8988T (cell line): ENCODE data around the gene CCL8.
"Not testable (repeated sequence)": the region's sequence is repeated elsewhere in the genome, so short reads cannot be mapped to it uniquely, and the experiment has no call there.

Source experiments
- DNase-seq: peaks from one replicate; pipeline ENCODE4 v3.0.0; 2011

The CCL8 gene

DNA sequence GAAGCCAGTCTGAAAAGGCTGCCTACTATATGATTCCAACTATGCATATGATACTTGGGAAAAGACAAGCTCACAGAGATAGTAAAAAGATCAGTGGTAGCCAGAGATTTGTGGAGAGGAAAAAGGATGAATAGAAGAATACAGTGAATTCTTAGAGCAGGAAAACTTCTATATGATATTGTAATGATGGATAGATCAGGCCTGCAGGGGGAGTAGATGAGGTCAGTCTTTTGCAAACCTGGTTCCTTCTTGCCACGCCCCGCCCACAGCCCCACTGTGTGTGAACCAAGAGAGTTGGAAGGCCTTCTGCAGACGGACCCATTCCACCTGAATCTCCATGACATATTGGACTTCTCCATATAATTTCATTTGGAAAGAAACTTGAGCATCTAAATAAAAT is 761 bp upstream of the CCL8 start:
- no peak for DNase-seq

DNA sequence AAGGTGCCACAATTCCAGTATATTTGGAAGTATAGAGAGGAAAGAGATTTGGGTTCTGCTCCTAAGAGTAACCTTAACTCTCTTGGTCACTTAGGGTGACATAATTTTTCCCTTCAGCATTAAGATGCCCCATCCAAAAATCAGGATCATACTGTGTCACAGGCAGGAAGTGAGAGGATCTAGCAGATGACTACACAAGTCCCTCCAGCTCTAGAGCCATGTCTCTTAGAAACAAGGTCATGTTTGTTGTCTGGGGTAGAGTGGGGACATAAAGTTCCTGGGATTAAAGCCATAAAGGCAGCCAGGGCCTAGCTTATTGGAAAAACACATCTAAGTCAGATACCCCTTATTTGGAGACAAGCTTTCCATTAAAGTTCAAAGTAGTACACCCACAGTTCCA is 2.7 kb downstream of the CCL8 start:
- no peak for DNase-seq

DNA sequence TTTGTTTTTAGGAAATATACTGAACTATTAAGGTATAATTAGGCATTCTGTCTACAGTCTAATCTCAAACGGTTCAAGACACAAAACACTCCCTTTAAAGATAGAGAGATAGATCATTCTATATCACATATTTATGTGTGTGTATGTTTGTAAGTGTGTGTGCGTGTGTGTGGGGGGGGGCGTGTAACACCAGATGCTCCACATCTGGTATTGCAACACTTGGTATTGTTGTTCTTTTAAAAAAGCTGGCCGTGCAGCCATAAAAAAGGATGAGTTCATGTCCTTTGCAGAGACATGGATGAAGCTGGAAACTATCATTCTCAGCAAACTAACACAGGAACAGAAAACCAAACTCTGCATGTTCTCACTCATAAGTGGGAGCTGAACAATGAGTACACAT is 8.3 kb downstream of the CCL8 start:
- DNase-seq, result not testable (repeated sequence)

DNA sequence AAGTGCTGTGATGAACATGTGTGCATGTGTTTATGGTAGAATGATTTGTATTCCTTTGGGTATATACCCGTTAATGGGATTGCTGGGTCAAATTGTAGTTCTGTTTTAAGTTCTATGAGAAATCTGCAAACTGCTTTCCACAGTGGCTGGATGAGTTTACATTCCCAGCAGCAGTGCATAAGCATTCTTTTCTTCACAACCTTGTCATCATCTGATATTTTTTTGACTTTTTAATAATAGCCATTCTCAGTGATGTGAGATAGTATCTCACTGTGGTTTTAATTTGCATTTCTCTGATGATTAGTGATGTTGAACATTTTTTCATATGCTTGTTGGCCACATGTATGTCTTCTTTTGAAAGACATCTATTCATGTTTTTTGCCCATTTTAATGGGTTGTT is 18.5 kb downstream of the CCL8 start:
- DNase-seq, result no peak

DNA sequence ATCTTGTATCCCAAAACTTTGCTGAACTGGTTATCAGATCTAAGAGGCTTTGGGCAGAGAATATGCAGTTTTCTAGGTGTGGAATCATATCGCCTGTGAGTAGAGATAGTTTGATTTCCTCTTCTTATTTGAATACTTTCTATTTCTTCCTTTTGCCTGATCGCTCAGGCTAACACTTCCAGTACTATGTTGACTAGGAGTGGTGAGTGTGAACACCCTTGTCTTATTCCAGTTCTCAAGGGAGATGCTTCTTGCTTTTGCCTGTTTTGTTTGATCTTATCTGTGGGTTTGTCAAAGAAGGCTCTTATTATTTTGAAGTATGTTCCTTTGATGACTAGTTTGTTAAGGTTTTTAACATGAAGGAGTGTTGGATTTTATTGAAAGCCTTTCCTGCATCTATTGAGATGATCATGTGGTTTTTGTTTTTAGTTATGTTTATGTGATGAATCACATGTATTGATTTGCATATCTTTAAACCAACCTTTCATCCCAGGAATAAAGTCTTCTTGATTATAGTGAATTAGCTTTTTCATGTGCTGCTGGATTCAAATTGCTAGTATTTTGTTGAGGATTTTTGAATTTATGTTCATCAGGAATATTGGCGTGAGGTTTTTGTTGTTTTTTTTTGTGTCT is 20.0 kb downstream of the CCL8 start:
- DNase-seq, result no peak

DNA sequence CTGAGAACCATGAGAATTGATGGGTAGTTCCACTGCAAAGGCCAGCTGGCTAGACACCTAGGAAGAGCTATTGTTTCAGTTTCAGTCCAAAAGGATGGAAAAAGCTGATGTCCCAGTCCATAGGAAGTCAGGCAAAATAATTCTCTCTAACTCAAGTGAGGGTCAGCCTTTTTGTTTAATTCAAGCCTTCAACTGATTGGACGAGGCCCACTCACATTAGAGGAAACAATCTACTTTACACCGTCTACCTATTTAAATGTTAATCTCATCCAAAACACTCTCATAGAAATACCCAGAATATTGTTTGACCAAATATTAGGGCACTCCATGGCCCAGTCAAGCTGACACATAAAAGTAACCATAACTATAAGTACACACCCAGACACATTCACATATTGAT is 22.7 kb downstream of the CCL8 start:
- no peak for DNase-seq

DNA sequence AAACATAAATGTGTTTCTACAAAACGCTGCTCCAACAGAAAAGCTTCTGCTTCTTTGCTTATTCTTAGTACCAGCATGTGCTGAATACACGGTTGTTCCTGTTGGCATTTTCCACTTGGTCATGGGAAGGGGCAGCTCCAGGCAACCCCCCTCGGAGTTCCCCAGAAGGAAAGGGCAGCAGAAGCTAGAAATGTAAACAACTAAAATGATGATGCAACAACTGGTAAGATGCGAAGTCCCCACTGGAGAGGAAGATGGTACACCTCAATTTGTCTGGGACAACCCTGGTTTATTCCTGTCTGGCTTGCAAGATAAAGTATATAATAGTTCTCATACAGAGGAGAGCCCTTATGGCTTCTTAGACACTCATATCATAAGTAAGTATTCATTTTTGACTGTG is 27.8 kb downstream of the CCL8 start:
- no peak for DNase-seq

DNA sequence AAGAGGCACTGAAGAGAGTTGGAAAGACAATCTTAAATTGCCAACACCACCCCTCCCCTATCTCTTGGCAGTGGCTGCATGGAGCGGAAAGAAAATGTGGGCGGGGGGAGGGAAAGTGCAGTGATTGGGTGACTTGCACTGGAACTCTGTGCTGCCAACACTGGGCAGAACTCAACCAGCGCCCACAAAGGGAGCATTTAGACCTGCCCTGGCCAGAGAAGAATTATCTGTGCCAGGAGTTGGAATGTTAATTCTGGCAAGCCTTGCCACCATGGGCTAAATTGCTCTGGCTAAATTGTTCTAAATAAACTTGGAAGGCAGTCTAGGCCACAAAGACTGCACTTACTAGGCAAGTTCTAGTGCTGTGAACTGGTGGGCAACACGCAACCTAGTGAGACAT is 30.5 kb downstream of the CCL8 start:
- DNase-seq, result no peak

DNA sequence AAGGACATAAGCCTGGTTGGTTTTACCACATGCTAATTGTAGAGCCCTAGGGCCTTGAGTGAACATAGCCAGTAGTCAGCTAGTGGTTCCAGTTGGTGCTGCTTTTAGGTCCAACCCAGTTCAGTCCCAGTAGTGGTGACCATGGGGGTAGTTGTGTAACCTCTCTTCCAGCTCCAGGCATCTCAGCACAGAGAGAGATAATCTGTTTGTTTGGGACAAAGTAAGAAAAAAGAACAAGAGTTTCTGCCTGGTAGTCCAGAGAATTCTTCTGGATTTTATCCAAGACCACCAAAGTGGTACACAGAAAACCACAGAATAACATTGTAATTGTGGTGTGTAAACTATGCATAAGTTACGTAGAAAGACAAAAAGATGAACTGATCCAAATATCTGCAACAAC is 31.9 kb downstream of the CCL8 start:
- no peak for DNase-seq

DNA sequence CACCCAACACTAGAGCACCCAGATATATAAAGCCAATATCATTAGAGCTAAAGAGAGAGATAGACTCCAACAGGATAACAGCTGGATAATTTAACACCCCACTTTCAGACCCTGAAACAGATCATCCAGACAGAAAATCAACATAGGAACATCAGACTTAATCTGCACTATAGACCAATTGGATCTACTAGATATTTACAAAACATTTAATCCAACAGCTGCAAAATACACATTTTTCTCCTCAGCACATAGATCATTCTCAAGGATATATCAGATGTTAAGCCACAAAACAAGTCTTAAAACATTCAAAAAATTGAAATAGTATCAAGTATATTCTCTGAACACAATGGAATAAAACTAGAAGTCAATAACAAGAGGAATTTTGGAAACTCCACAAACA is 33.0 kb downstream of the CCL8 start:
- no peak for DNase-seq

DNA sequence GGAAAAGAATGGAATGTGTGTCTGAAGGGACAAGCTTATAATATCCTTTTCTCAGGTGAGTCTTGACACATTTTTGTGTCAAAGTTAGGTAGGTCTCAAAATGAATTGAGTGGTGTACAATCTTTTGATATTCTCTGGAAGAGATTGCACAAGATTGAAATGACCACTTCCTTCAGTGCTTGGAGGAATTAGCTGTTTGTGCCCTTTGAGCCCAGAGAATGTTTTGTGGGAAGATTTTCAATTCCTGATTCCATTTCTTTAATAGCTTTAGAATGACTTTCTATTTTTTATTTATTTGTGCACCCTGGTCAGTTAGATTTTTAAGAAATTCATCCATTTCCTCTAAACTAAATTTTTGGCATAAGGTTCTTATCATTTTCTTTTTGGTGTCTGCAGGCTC is 35.4 kb downstream of the CCL8 start:
- no peak for DNase-seq

DNA sequence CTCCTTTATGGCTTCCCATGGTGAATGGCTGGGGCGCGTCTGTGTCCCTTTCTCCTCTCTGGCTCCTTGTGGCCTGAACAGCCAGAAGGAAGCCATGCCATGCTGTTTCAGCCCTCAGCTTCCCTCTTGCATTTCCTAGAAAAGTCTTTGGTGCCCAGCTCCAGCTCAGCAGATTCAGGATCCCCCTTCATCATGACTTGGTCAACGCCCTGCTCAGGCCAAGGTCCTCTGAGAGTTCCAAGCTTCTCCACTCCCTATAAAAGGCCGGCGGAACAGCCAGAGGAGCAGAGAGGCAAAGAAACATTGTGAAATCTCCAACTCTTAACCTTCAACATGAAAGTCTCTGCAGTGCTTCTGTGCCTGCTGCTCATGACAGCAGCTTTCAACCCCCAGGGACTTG is 37.0 kb downstream of the CCL8 start, which contains the start of gene CCL13:
CCL13 (plus strand) TSS at position 287 of the 400 bp plus-strand sequence; CDS start at position 334, 47 bp downstream.
- no peak for DNase-seq

DNA sequence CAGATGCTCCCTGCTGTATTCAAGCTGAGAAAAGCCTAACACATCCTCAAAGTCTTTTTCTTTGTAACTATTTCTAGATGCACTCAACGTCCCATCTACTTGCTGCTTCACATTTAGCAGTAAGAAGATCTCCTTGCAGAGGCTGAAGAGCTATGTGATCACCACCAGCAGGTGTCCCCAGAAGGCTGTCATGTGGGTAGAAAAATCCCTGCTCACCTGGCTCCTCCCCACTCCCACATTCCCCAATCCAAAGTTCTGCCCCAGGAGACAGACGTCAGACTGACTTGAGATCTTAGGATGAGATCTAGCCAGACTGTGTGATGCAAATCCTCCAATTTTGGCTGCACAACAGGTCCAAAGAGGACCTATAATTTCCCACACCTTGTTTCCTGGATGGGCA is 38.2 kb downstream of the CCL8 start:
- DNase-seq, result no peak

DNA sequence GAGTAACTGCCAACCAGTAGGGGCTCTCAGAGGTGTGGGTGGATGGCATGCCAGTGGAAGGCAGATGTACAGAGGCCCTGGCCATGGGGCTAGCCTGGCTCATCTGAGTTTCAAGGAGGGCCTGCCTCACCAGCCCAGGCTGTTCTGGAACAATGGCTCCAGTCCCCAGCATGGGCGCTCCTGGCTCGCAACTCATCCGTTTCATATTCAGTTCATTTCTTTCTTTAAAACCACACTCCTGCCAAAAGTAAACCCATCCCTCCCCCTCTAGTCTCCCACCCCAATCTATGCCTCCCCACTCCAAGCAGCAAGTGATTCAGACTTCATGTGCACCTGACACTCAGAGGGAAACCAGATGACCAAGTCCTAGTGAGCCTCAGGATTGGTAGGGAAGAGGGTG is 39.4 kb downstream of the CCL8 start:
- DNase-seq, result no peak

DNA sequence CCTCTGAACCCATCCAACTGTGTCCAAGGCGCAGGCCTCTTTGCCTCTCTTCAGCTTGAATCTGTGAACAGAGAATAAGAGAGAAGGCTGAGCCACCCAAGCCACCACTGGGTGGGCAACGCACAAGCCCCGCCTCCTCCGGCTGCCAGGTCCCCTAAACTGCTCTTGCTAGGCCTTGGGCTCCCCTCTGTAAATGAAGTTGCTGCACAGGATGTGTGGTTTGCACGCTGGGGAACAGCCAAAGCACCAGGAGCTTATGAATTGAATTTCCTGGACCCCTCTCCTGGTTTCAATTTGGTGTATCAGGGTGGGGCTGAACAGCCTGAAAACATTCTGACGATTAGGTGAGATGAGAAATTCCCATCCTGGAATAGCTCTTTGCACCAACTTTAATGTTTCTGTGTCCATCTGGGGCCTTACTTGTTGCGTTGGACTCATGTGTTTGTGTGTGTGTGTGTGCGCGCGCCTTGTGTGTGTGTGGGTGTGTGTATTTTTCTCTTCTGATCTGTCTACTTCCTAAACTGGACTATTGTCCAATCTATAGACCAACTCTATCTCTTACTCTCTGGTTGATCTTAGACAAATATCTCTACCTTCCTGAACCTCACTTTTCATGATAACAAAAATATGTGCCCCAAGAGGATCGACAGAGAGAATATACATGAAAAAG is 41.5 kb downstream of the CCL8 start:
- DNase-seq, result no peak

DNA sequence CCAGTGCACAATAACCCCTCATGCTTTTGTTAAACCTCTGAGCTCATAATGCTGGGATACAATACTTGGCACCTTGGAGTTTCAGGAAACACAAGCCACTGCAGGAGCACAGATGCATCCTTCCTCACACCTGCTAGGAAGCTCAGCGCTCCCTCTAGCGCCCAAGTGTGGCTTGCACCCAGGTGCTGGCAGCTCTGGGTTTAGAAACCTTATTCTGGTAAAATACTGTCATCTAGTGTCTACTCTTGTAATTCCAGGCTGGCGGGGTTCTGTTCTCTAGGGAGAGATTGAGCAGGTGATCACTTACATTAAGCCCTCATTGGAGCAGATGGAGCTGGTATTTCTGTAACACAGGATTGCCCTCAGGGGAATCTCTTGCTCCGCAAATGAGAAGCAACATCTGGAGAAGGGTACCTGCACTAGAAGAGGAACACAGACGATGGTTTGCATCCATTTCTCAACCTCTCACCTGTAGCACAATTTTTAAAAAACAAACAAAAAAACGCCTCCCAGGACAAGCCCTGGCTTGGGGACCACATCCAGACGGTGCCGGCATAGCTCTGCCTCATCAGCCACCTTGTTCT is 42.3 kb downstream of the CCL8 start:
- no peak for DNase-seq

DNA sequence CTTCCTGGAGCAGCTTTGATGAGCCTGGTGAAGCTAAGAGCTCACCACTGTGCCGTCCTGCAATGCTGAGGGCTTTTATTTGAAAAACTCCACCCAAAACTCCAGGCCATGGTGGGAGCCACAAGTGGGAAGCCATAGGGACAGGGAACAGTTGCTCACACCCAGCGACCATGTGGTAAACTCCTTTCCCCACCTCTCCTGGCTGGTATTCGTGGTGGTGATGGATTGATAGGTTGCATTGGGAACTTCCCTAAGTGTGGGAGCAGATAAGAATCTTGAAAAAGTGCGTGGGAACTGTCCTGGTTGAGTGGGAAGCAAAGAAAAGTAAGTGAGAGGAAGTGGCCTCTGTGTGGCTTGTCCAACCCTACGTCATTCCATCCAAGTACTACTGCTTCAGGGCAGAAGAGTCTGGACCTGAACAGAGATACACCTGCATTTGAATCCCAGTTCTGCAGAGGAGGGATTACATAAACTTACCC is 44.0 kb downstream of the CCL8 start, which contains the start of gene CCL1:
CCL1 (minus strand) TSS at position 51 of the 479 bp plus-strand sequence. CDS start 72 bp downstream, outside the sequence.
- DNase-seq, result no peak

DNA sequence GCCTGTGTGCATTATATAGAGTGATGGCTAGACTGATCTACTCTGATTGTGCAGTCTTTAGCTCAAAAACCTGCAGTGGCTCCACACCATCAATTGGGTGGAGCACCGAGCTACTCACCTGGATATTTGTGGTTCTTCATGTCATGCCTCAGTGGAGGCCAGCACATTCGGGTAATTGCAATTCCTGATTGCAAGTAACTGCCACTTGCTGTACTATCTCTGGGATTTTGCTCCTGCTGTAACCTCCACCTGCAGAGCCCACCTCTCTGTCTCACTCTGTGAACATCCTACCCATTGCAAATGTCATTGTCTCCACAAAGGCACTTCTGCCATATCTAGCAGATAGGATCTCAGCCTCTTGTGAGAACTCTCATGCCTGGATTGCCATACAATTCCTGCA is 45.5 kb downstream of the CCL8 start:
- DNase-seq, result no peak

DNA sequence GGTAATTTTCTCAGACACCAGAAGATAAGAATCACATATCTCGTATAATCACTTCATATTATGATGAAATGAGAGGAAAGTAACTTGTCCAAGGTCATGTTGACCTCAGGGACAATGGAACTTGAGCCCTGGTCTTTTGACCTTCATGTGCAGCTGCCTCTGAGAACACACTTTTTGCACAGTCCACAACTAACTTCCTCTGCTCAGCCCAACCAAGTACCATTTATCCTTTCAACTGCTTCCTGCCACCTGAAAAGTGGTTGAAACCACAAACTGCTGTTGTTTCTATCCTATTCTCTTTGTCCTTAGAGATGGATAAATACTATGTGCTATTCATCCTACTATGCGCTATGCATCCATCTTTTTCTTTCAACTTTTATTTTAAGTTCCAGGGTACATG is 46.1 kb downstream of the CCL8 start:
- DNase-seq, result no peak

DNA sequence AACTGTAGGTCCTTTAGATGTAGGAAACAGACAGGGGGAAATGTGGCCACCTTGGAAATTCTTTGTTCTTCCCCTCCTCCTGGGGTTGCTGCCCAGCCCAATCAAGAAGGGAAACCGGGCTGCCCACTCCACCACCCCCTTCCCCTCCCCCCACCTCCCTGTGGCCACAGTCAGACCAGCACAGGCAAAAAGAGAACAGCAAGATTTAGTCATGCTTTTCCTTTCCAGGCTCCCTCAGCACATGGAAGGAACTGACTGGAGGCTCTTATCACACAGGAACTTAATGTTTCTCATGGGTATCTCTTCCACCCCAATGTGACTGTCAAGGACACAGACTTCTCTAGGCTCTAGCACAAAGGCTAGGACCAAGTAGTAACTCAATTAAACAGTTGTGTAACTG is 46.8 kb downstream of the CCL8 start:
- no peak for DNase-seq

DNA sequence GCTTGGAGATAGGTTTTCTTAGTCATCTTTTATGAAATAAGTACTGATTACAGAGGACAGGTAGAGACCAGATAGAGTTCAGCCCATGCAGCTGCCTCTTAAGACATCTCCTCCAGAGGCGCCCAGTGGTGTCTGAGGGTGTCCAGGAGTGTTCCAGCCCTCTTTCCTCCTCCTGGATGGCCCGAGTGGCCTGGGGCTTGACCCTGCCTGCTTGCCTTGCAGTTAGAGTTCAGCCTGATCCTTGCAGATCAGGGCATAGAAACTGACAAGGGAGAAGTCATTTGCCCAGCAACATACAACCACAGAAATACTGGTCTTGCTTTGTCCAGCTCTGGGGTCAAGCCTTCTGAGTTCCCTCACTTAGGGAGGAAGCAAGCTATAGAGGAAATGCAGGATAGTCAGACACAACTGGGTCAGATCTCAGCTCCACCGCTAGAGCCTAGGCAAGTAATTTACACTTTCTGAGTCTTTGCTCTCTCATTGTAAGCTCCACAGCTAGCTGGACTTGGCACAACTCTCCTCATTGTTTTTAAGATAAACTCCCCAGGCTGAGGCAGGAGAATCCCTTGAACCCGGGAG is 47.4 kb downstream of the CCL8 start:
- no peak for DNase-seq

DNA sequence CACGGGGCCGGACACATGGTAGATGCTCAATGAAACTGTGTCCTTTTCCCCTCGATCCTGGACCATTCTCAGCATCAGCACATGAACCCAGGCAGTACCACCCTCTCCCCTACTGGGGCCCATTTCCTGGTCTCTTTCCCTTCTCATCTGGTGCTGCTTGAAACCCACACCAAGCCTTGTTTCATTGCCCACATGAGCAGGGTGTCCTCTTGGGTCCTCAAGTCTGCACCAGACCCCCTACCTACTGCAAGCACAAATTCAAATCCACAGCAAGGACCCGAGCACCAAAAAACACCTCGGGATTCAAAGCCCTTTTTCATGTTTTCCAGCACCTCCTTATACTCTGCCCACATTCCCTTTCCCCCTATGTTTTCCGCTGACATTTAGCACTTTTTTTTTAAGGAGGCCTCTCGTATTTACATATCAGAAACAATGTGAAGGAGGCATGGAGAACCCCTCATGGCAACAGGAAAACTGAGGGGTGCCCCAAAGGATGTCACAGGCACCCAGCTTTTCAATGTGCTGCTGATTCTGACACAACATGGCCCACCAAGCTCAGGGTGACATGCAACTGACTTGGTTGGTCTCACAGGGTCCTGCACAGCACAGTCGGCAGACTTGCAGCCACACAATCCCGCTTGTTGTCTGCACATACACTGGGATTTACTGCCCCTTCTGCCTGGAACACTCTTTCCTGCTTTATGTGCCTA is 48.4 kb downstream of the CCL8 start:
- no peak for DNase-seq

DNA sequence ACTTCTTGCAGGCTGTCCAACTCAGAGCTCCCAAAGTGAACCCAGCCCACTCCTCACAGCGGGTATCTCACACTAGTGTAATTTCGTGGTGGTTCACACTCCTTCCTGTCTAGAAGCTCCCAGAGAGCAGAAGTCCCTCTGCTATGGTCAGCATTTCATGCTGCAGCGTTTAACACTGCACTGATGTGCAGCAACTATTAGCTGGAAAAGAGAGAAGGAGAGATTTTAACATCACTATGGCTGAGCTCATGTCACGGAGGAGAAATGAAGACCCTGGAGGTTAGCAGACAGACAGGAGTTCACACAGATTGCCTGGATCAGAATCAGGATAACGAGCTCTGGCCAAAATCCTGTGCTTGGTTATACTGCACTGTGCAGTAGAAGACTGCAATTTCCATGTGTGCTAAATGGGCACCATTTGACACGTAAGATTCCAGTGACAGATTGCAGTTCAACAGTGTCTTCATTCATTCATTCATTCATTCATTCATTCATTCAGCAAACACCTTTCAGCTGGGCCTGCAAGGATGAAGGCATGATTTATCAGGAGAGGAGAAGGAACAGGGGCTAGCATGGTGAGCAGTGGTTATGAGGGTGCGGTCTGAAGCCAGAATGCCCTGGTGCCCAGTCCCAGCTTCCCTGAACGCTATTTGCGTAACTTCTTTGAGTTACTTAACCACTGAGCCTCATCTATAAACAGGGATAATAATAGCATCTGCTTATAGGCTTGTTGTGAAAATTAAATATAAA is 49.1 kb downstream of the CCL8 start:
- no peak for DNase-seq
